GM12878 (cell line): ENCODE results near the gene DNAJB11.

Source experiments
- HDAC2 ChIP-seq: fragments of 200-600 bp; sonication (generic); IDR thresholded peaks from 2 replicates; pipeline ENCODE4 v1.6.1; 2017
- SIN3A ChIP-seq: IDR thresholded peaks from 2 replicates; pipeline ENCODE4 v1.6.1; 2012; ENCODE audit warnings: low read depth, low read length, improper control_type of control experiment
- TCF12 ChIP-seq: IDR thresholded peaks from 2 replicates; pipeline ENCODE4 v1.6.1; 2011; ENCODE audit warnings: low read depth, mild to moderate bottlenecking, low read length
- YY1 ChIP-seq: IDR thresholded peaks from 2 replicates; pipeline ENCODE4 v1.6.1; 2011; ENCODE audit warnings: low read depth, mild to moderate bottlenecking, low read length
- TF ChIP-seq, protein P1 (sequence below): IDR thresholded peaks from 2 replicates; pipeline ENCODE4 v1.6.1; 2012; ENCODE audit warnings: mild to moderate bottlenecking, low read depth, low read length

DNA sequence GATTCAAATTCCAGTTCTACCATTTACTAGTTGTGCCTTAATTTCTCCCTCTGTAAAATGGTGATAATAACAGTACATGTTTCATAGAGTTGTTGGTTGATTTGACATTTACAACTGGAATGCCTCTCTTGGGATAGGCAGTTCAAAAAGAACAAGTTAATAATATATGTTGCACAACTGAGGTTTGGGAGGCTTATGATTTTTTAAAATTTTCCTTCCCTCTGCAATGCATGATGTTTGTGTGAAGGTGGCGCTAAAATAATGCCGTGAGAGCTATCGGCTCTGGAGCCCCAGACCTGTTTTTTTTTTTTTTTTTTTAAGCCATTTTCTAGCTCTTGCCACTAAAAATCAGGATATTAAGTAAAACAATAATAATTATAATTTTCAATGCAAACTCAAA, 18.6 kb downstream of the DNAJB11 start:
- TF ChIP-seq TCF12 (no peak), HDAC2 (no peak), YY1 (no peak), SIN3A (no peak)
- TF ChIP-seq, protein P1, sequence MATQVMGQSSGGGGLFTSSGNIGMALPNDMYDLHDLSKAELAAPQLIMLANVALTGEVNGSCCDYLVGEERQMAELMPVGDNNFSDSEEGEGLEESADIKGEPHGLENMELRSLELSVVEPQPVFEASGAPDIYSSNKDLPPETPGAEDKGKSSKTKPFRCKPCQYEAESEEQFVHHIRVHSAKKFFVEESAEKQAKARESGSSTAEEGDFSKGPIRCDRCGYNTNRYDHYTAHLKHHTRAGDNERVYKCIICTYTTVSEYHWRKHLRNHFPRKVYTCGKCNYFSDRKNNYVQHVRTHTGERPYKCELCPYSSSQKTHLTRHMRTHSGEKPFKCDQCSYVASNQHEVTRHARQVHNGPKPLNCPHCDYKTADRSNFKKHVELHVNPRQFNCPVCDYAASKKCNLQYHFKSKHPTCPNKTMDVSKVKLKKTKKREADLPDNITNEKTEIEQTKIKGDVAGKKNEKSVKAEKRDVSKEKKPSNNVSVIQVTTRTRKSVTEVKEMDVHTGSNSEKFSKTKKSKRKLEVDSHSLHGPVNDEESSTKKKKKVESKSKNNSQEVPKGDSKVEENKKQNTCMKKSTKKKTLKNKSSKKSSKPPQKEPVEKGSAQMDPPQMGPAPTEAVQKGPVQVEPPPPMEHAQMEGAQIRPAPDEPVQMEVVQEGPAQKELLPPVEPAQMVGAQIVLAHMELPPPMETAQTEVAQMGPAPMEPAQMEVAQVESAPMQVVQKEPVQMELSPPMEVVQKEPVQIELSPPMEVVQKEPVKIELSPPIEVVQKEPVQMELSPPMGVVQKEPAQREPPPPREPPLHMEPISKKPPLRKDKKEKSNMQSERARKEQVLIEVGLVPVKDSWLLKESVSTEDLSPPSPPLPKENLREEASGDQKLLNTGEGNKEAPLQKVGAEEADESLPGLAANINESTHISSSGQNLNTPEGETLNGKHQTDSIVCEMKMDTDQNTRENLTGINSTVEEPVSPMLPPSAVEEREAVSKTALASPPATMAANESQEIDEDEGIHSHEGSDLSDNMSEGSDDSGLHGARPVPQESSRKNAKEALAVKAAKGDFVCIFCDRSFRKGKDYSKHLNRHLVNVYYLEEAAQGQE, result no peak
